K562 (cell line): ENCODE data around the gene TUBA4B. TPM values are rescaled to one million over a fixed set of nuclear protein-coding genes. Genes with fewer than 3 reads are reported as not detected.

ENCODE experiments used
- E2F6 ChIP-seq, 2 experiments: IDR thresholded peaks; 2 replicates each; pipeline ENCODE4 v1.6.1; 2011; ENCODE audit warnings: borderline replicate concordance in 1 of 2, control low read depth in 1 of 2, low read depth in 1 of 2, low read length in 1 of 2, mild to moderate bottlenecking in 1 of 2, mixed read lengths in 1 of 2, moderate library complexity in 1 of 2; ENCODE audit not compliant: insufficient read depth in 1 of 2, insufficient read length in 1 of 2, poor library complexity in 1 of 2, severe bottlenecking in 1 of 2; ENCODE audit errors: extremely low read depth in 1 of 2
- ETV1 ChIP-seq: fragments of 450-650 bp; conservative IDR thresholded peaks from 2 replicates; pipeline ENCODE4 v1.6.1; 2016; ENCODE audit warnings: missing genetic modification characterization, control low read depth, low read depth, missing compliant biosample characterization
- FOSL1 ChIP-seq: fragments of 200-800 bp; sonication (Bioruptor generic); conservative IDR thresholded peaks from 2 replicates; pipeline ENCODE4 v1.6.1; 2016; ENCODE audit warnings: missing genetic modification characterization, missing compliant biosample characterization
- FOXA1 ChIP-seq: fragments of 450-650 bp; IDR thresholded peaks from 2 replicates; pipeline ENCODE4 v1.6.1; 2016; ENCODE audit warnings: mild to moderate bottlenecking, borderline replicate concordance
- FOXO4 ChIP-seq: fragments of 450-650 bp; formaldehyde crosslinking; IDR thresholded peaks from 2 replicates; pipeline ENCODE4 v1.4.0; 2020; ENCODE audit warnings: mild to moderate bottlenecking, moderate library complexity
- JUNB ChIP-seq: fragments of 450-650 bp; formaldehyde crosslinking; conservative IDR thresholded peaks from 2 replicates; pipeline ENCODE4 v1.4.0; 2020; ENCODE audit warnings: mild to moderate bottlenecking
- MAFG ChIP-seq: fragments of 450-650 bp; conservative IDR thresholded peaks from 2 replicates; pipeline ENCODE4 v1.6.1; 2016; ENCODE audit warnings: missing genetic modification characterization, missing compliant biosample characterization
- MLX ChIP-seq, 2 experiments: fragments of 450-650 bp in 1 of 2; sonication (generic) in 1 of 2; formaldehyde crosslinking; conservative IDR thresholded peaks; 2 replicates each; pipeline versions ENCODE4 v1.4.0 to v1.8.1; 2020 to 2022; ENCODE audit warnings: mild to moderate bottlenecking in 1 of 2, missing genetic modification reagents in 1 of 2
- RBBP5 ChIP-seq: fragments of 200-600 bp; sonication (generic); IDR thresholded peaks from 2 replicates; pipeline ENCODE4 v1.6.1; 2012; ENCODE audit warnings: borderline replicate concordance, mild to moderate bottlenecking, low read length, control low read depth, inconsistent platforms; ENCODE audit not compliant: insufficient read depth, poor library complexity, severe bottlenecking
- ZNF740 ChIP-seq, 3 experiments: fragments of 200-800 bp in 1 of 3; sonication (Bioruptor generic) in 1 of 3; sonication (generic) in 1 of 3; formaldehyde crosslinking in 1 of 3; IDR thresholded peaks; 2 replicates each; pipeline versions ENCODE4 v1.6.1 to v1.8.0; 2016 to 2022; ENCODE audit warnings: mild to moderate bottlenecking in 2 of 3, missing compliant biosample characterization in 2 of 3, missing genetic modification characterization in 2 of 3, missing genetic modification reagents in 1 of 3
- polyA plus RNA-seq, 8 experiments: library from polyadenylated mRNA; depleted of rRNA in 4 of 8; stranded (reverse) in 5 of 8; unstranded in 3 of 8; fragments of >200 nt; fragmentation: Nextera tagmentation in 2 of 8; fragmentation: Illumina TruSeq in 1 of 8; extraction: Ambion mirVana in 2 of 8; extraction: Trizol in 1 of 8; gene quantifications; 2 replicates each; pipeline versions ENCODE4 v1.2.1 to v1.2.3, GENCODE V29; 2011 to 2014; ENCODE audit warnings: inconsistent platforms in 1 of 8, missing spikeins in 1 of 8
- total RNA-seq, 7 experiments: library from RNA; depleted of rRNA in 6 of 7; stranded (reverse); fragments of >200 nt in 6 of 7; fragmentation: Illumina TruSeq in 2 of 7; extraction: Trizol in 2 of 7; gene quantifications; 2 replicates each; pipeline versions ENCODE4 v1.2.1 to v1.2.3, GENCODE V29; 2011 to 2021; ENCODE audit warnings: low replicate concordance in 1 of 7
- TF ChIP-seq, protein P1 (sequence below), 2 experiments: fragments of 450-650 bp; conservative IDR thresholded peaks; 2 replicates each; pipeline ENCODE4 v1.6.1; 2017; ENCODE audit warnings: mild to moderate bottlenecking in 2 of 2, moderate library complexity in 2 of 2
- TF ChIP-seq, protein P2 (sequence below): fragments of 450-650 bp; conservative IDR thresholded peaks from 2 replicates; pipeline ENCODE4 v1.6.1; 2016; ENCODE audit warnings: missing genetic modification characterization, low read depth, mild to moderate bottlenecking, control low read depth, missing compliant biosample characterization

TUBA4B gene
- total and polyA plus RNA-seq, 9 of the 15 experiments (the other 6 are each of a cell fraction or from before 2014, with no cell fraction given), result 0.04 TPM; not detected in 8

- no peak for TF ChIP-seq MLX (CRISPR knock-in tag; conservative IDR thresholded peaks at IDR 0.05)
- peak; percentile 41 for TF ChIP-seq RBBP5
- peak; percentile 63 for TF ChIP-seq MAFG (tag)
- TF ChIP-seq FOXA1, result no peak
- peak; percentile 28; the same call in 1 of the 2 replicates for TF ChIP-seq FOSL1
- TF ChIP-seq, protein P1, sequence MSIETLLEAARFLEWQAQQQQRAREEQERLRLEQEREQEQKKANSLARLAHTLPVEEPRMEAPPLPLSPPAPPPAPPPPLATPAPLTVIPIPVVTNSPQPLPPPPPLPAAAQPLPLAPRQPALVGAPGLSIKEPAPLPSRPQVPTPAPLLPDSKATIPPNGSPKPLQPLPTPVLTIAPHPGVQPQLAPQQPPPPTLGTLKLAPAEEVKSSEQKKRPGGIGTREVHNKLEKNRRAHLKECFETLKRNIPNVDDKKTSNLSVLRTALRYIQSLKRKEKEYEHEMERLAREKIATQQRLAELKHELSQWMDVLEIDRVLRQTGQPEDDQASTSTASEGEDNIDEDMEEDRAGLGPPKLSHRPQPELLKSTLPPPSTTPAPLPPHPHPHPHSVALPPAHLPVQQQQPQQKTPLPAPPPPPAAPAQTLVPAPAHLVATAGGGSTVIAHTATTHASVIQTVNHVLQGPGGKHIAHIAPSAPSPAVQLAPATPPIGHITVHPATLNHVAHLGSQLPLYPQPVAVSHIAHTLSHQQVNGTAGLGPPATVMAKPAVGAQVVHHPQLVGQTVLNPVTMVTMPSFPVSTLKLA (conservative IDR thresholded peaks at IDR 0.05), result peak; percentile 58 to 72; a peak in 3 of 4 replicates
- no peak for TF ChIP-seq FOXO4 (CRISPR knock-in tag)
- TF ChIP-seq, protein P2, sequence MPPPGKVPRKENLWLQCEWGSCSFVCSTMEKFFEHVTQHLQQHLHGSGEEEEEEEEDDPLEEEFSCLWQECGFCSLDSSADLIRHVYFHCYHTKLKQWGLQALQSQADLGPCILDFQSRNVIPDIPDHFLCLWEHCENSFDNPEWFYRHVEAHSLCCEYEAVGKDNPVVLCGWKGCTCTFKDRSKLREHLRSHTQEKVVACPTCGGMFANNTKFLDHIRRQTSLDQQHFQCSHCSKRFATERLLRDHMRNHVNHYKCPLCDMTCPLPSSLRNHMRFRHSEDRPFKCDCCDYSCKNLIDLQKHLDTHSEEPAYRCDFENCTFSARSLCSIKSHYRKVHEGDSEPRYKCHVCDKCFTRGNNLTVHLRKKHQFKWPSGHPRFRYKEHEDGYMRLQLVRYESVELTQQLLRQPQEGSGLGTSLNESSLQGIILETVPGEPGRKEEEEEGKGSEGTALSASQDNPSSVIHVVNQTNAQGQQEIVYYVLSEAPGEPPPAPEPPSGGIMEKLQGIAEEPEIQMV (tag), result no peak
- peak; percentile 31 to 62 for TF ChIP-seq E2F6 (IDR thresholded peaks at IDR 0.05; ENCODE audit: borderline replicate concordance in 1 of 2, extremely low read depth in 1 of 2, insufficient read depth in 1 of 2, insufficient read length in 1 of 2, low read depth in 1 of 2, low read length in 1 of 2, poor library complexity in 1 of 2, severe bottlenecking in 1 of 2)
- peak; percentile 93 for TF ChIP-seq ZNF740 (CRISPR knock-in tag; IDR thresholded peaks at IDR 0.05)
- peak in 1 of 2 experiments; percentile 8; a peak in 1 of 4 replicates for TF ChIP-seq ZNF740 (tag; IDR thresholded peaks at IDR 0.05)
- no peak for TF ChIP-seq JUNB (CRISPR knock-in tag)
- TF ChIP-seq ETV1 (tag), result 0 out of 2 replicates have a peak, but pooled peaks have one; percentile 4
Measured at GRCh38 chr2:219252900-219253752, at the start of gene TUBA4B (continued).
